ENCODE results near the gene THEM4.
"Not testable (repeated sequence)": the region's sequence is repeated elsewhere in the genome, so short reads cannot be mapped to it uniquely, and the experiment has no call there.

THEM4 gene

GRCh38 chr1:151882466-151882865, 26.8 kb downstream of the THEM4 start:
- Histone ChIP-seq H3K27ac (ENCODE audit: insufficient read depth, low read depth, low read length, poor library complexity, severe bottlenecking) (no peak overlapping the region), H3K4me3 (ENCODE audit: insufficient read depth, low read depth, low read length) (no peak overlapping the region), H3K27me3 (ENCODE audit: control insufficient read depth, insufficient read depth, low read length, poor library complexity, severe bottlenecking) (no peaks in the 10 kb centered on the region), H3K9me3 (ENCODE audit: control insufficient read depth, low read length) (no peaks in the 10 kb centered on the region), H3K36me3 (ENCODE audit: control insufficient read depth, insufficient read depth, low read length) (no peaks in the 10 kb centered on the region), H3K4me1 (ENCODE audit: control insufficient read depth, insufficient read depth, low read length) (no peaks in the 10 kb centered on the region)
- WGBS, 2 experiments = 80 to 100% methylated on average over 1 to 2 of the region's 2 CpGs

- Histone ChIP-seq H3K27me3 (ENCODE audit: control insufficient read depth, insufficient read depth, low read length, poor library complexity, severe bottlenecking) (no peaks in the 10 kb centered on the region), H3K27ac (ENCODE audit: insufficient read depth, low read depth, low read length, poor library complexity, severe bottlenecking) (no peak overlapping the region), H3K36me3 (ENCODE audit: control insufficient read depth, insufficient read depth, low read length) (no peaks in the 10 kb centered on the region), H3K9me3 (ENCODE audit: control insufficient read depth, low read length) (no peaks in the 10 kb centered on the region), H3K4me1 (ENCODE audit: control insufficient read depth, insufficient read depth, low read length) (no peaks in the 10 kb centered on the region), H3K4me3 (ENCODE audit: insufficient read depth, low read depth, low read length) (no peak overlapping the region)
- WGBS, 2 experiments = 42 to 46% methylated on average over 2 of the region's 2 CpGs
Observed at GRCh38 chr1:151881479-151881878, 27.8 kb downstream of the THEM4 start.

- WGBS, 2 experiments = 89 to 100% methylated on average over 1 of the region's 1 CpG
- H3K4me3 ChIP-seq (ENCODE audit: insufficient read depth, low read depth, low read length) = no peak overlapping the region
- no peaks in the 10 kb centered on the region for H3K36me3 ChIP-seq (ENCODE audit: control insufficient read depth, insufficient read depth, low read length)
- peaks cover 5% of the 10 kb centered on the region for H3K4me1 ChIP-seq (ENCODE audit: control insufficient read depth, insufficient read depth, low read length)
- H3K27me3 ChIP-seq (ENCODE audit: control insufficient read depth, insufficient read depth, low read length, poor library complexity, severe bottlenecking) = no peaks in the 10 kb centered on the region
- H3K9me3 ChIP-seq (ENCODE audit: control insufficient read depth, low read length) = no peaks in the 10 kb centered on the region
- H3K27ac ChIP-seq (ENCODE audit: insufficient read depth, low read depth, low read length, poor library complexity, severe bottlenecking) = no peak overlapping the region
Observed at GRCh38 chr1:151875419-151876097, 33.8 kb downstream of the THEM4 start.

GRCh38 chr1:151872776-151873175, 36.5 kb downstream of the THEM4 start:
- H3K4me3 ChIP-seq (ENCODE audit: insufficient read depth, low read depth, low read length); H3K4me1 ChIP-seq (ENCODE audit: control insufficient read depth, insufficient read depth, low read length); H3K36me3 ChIP-seq (ENCODE audit: control insufficient read depth, insufficient read depth, low read length); H3K27me3 ChIP-seq (ENCODE audit: control insufficient read depth, insufficient read depth, low read length, poor library complexity, severe bottlenecking); H3K27ac ChIP-seq (ENCODE audit: insufficient read depth, low read depth, low read length, poor library complexity, severe bottlenecking); H3K9me3 ChIP-seq (ENCODE audit: control insufficient read depth, low read length): not testable (repeated sequence)
- WGBS, 2 experiments = 45 to 48% methylated on average over 8 to 9 of the region's 9 CpGs

- Histone ChIP-seq H3K9me3 (ENCODE audit: control insufficient read depth, low read length) (no peaks in the 10 kb centered on the region), H3K36me3 (ENCODE audit: control insufficient read depth, insufficient read depth, low read length) (no peaks in the 10 kb centered on the region), H3K27me3 (ENCODE audit: control insufficient read depth, insufficient read depth, low read length, poor library complexity, severe bottlenecking) (no peaks in the 10 kb centered on the region), H3K4me3 (ENCODE audit: insufficient read depth, low read depth, low read length) (no peak overlapping the region), H3K27ac (ENCODE audit: insufficient read depth, low read depth, low read length, poor library complexity, severe bottlenecking) (no peak overlapping the region), H3K4me1 (ENCODE audit: control insufficient read depth, insufficient read depth, low read length) (peaks cover 5% of the 10 kb centered on the region)
- WGBS, 2 experiments = 89 to 92% methylated on average over 3 to 4 of the region's 5 CpGs
Observed at GRCh38 chr1:151871284-151872030, 37.9 kb downstream of the THEM4 start.

GRCh38 chr1:151868486-151868885, 40.8 kb downstream of the THEM4 start:
- 92 to 100% methylated on average over 1 to 2 of the region's 3 CpGs for WGBS, 2 experiments
- no peaks in the 10 kb centered on the region for H3K36me3 ChIP-seq (ENCODE audit: control insufficient read depth, insufficient read depth, low read length)
- no peak overlapping the region for H3K4me3 ChIP-seq (ENCODE audit: insufficient read depth, low read depth, low read length)
- no peak overlapping the region for H3K27ac ChIP-seq (ENCODE audit: insufficient read depth, low read depth, low read length, poor library complexity, severe bottlenecking)
- H3K9me3 ChIP-seq (ENCODE audit: control insufficient read depth, low read length) = no peaks in the 10 kb centered on the region
- H3K4me1 ChIP-seq (ENCODE audit: control insufficient read depth, insufficient read depth, low read length) = peaks cover 5% of the 10 kb centered on the region
- no peaks in the 10 kb centered on the region for H3K27me3 ChIP-seq (ENCODE audit: control insufficient read depth, insufficient read depth, low read length, poor library complexity, severe bottlenecking)

- H3K27me3 ChIP-seq (ENCODE audit: control insufficient read depth, insufficient read depth, low read length, poor library complexity, severe bottlenecking) = no peaks in the 10 kb centered on the region
- WGBS, 2 experiments = 91% methylated on average over 7 of the region's 7 CpGs
- no peak overlapping the region for H3K4me3 ChIP-seq (ENCODE audit: insufficient read depth, low read depth, low read length)
Observed at GRCh38 chr1:151867765-151868411, 41.4 kb downstream of the THEM4 start.

GRCh38 chr1:151867321-151867720, 42.0 kb downstream of the THEM4 start:
- no peaks in the 10 kb centered on the region for H3K27me3 ChIP-seq (ENCODE audit: control insufficient read depth, insufficient read depth, low read length, poor library complexity, severe bottlenecking)
- H3K36me3 ChIP-seq (ENCODE audit: control insufficient read depth, insufficient read depth, low read length) = no peaks in the 10 kb centered on the region
- WGBS, 2 experiments = 87 to 96% methylated on average over 2 of the region's 2 CpGs
- H3K9me3 ChIP-seq (ENCODE audit: control insufficient read depth, low read length) = no peaks in the 10 kb centered on the region
- no peaks in the 10 kb centered on the region for H3K4me1 ChIP-seq (ENCODE audit: control insufficient read depth, insufficient read depth, low read length)
- H3K27ac ChIP-seq (ENCODE audit: insufficient read depth, low read depth, low read length, poor library complexity, severe bottlenecking) = no peak overlapping the region
- H3K4me3 ChIP-seq (ENCODE audit: insufficient read depth, low read depth, low read length) = no peak overlapping the region

More at GRCh38 chr1:151867765-151868411, 41.4 kb downstream of the THEM4 start:
- Histone ChIP-seq H3K4me1 (ENCODE audit: control insufficient read depth, insufficient read depth, low read length) (peaks cover 5% of the 10 kb centered on the region), H3K36me3 (ENCODE audit: control insufficient read depth, insufficient read depth, low read length) (no peaks in the 10 kb centered on the region), H3K9me3 (ENCODE audit: control insufficient read depth, low read length) (no peaks in the 10 kb centered on the region), H3K27ac (ENCODE audit: insufficient read depth, low read depth, low read length, poor library complexity, severe bottlenecking) (no peak overlapping the region)

GRCh38 chr1:151864411-151864810, 44.9 kb downstream of the THEM4 start:
- Histone ChIP-seq H3K4me3 (ENCODE audit: insufficient read depth, low read depth, low read length) (no peak overlapping the region), H3K27me3 (ENCODE audit: control insufficient read depth, insufficient read depth, low read length, poor library complexity, severe bottlenecking) (no peaks in the 10 kb centered on the region), H3K27ac (ENCODE audit: insufficient read depth, low read depth, low read length, poor library complexity, severe bottlenecking) (no peak overlapping the region), H3K36me3 (ENCODE audit: control insufficient read depth, insufficient read depth, low read length) (no peaks in the 10 kb centered on the region), H3K9me3 (ENCODE audit: control insufficient read depth, low read length) (no peaks in the 10 kb centered on the region), H3K4me1 (ENCODE audit: control insufficient read depth, insufficient read depth, low read length) (no peaks in the 10 kb centered on the region)
- 40 to 43% methylated on average over 2 of the region's 2 CpGs for WGBS, 2 experiments

GRCh38 chr1:151862604-151863003, 46.7 kb downstream of the THEM4 start:
- Histone ChIP-seq H3K4me1 (ENCODE audit: control insufficient read depth, insufficient read depth, low read length) (no peaks in the 10 kb centered on the region), H3K9me3 (ENCODE audit: control insufficient read depth, low read length) (no peaks in the 10 kb centered on the region), H3K4me3 (ENCODE audit: insufficient read depth, low read depth, low read length) (no peak overlapping the region), H3K36me3 (ENCODE audit: control insufficient read depth, insufficient read depth, low read length) (no peaks in the 10 kb centered on the region), H3K27me3 (ENCODE audit: control insufficient read depth, insufficient read depth, low read length, poor library complexity, severe bottlenecking) (no peaks in the 10 kb centered on the region), H3K27ac (ENCODE audit: insufficient read depth, low read depth, low read length, poor library complexity, severe bottlenecking) (no peak overlapping the region)
